MM.1S (cell line): ENCODE data around the gene SHISA9.

Experiments used
- CTCF ChIP-seq: fragments of 300-600 bp; sonication (generic); IDR thresholded peaks from 2 replicates; pipeline ENCODE4 v1.5.1; 2016; ENCODE audit warnings: antibody characterized with exemption, low read length, mixed read lengths
- EZH2 ChIP-seq: fragments of 300-600 bp; sonication (generic); optimal IDR thresholded peaks from 2 replicates; pipeline ENCODE3; 2017; ENCODE audit warnings: low read depth, mild to moderate bottlenecking, antibody characterized with exemption, low read length, mixed read lengths
- EZH2phosphoT487 ChIP-seq: fragments of 300-600 bp; sonication (generic); IDR thresholded peaks from 2 replicates; pipeline ENCODE4 v1.6.1; 2018; ENCODE audit warnings: antibody characterized with exemption, low read length

GRCh38 chr16:12917246-12917645 is 15.8 kb downstream of the SHISA9 start:
- TF ChIP-seq CTCF, result no peak
- TF ChIP-seq EZH2, result no peak
- no peak for TF ChIP-seq EZH2phosphoT487
